ENCODE results near the gene ERCC6L2. TPM values are rescaled to one million over a fixed set of nuclear protein-coding genes. Genes with fewer than 3 reads are reported as not detected.

ERCC6L2 gene
- total and polyA plus RNA-seq, 9 of the 15 experiments (the other 6 are each of a cell fraction or from before 2014, with no cell fraction given): 7.8 to 42.8 (median 23.6) TPM

DNA sequence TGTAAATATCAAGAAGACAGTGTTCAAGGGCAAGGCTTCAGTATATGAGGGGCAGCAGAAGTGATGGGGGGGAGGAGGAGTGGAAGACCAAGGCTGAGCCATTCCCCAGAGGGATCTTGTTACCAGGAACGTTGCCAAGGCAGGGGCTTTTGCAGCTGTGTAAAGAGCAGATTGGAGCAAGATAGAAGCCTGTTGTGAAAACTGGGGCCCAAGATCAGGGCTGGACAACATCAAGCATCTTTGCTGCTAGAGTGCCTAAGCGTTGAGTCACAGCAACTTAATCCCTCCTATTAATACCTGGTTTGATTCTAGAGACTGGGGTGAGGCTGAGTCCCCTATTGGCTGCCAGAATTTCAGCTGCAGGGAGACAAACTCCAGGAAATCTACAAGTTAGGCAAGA lies 18.4 kb upstream of the ERCC6L2 start:
- Histone ChIP-seq H3K27me3 (ENCODE audit: control insufficient read depth in 2 of 2, insufficient read depth in 2 of 2, low read length in 2 of 2) (no peaks in the 10 kb centered on the region), H3K9me1 (ENCODE audit: control insufficient read depth, insufficient read depth, low read length) (no peaks in the 10 kb centered on the region), H3K79me2 (ENCODE audit: control insufficient read depth, insufficient read depth, low read length) (no peaks in the 10 kb centered on the region), H3K4me3 (no peak overlapping the region), H3K9ac (ENCODE audit: insufficient read depth in 1 of 2, low read depth in 2 of 2, low read length in 2 of 2) (no peak overlapping the region), H3K9me3 (replicated peaks; ENCODE audit: control insufficient read depth, insufficient read depth, low read depth, low read length) (peaks cover 3% of the 10 kb centered on the region), H3K4me1 (replicated peaks in 1 of 2; ENCODE audit: control insufficient read depth in 2 of 2, insufficient read depth in 2 of 2, low read length in 2 of 2) (peaks cover 0 to 4% of the 10 kb centered on the region in 2 experiments; a peak in 2 of 5 replicates), H3K36me3 (ENCODE audit: control insufficient read depth, insufficient read depth, low read length) (no peaks in the 10 kb centered on the region), H3K4me2 (ENCODE audit: insufficient read depth, low read length) (no peak overlapping the region; the same call in 1 of the 2 replicates), H4K20me1 (replicated peaks; ENCODE audit: control insufficient read depth, insufficient read depth, low read length) (no peaks in the 10 kb centered on the region), H3K27ac (ENCODE audit: extremely low read depth, low read depth, low read length) (no peak overlapping the region), H2AFZ (ENCODE audit: low read depth, low read length) (no peak overlapping the region)
- intact Hi-C loops (cut with micrococcal nuclease): no loop called here
- in situ Hi-C loops (cut with MboI): no loop called here
- FAIRE-seq (no peak), DNase-seq (ENCODE audit: extremely low read depth in 1 of 4, low spot score in 3 of 4) (peak in 1 of 4 experiments; percentile 21), ATAC-seq (no peak)
- POLR2A ChIA-PET: interaction anchor here (1.1 kb wide), 1 partner anchor 18 kb away, joined by 3 read pairs; the partner anchor contains the start of gene ERCC6L2
- no peak for TF ChIP-seq SRSF9 (IDR thresholded peaks at IDR 0.05; ENCODE audit: borderline replicate concordance, low read depth, low read length)
- peak; percentile 19; the same call in 1 of the 2 replicates for TF ChIP-seq RFX1 (IDR thresholded peaks at IDR 0.05)
- CTCF ChIA-PET (ENCODE audit: low intra/inter-chr PET ratio): no interaction called here
- no TSS peak for BruUV-seq (replicated peaks)
- 10% methylated on average over 2 of the region's 2 CpGs for WGBS (ENCODE audit: insufficient coverage, low coverage, missing lambda C conversion rate)

DNA sequence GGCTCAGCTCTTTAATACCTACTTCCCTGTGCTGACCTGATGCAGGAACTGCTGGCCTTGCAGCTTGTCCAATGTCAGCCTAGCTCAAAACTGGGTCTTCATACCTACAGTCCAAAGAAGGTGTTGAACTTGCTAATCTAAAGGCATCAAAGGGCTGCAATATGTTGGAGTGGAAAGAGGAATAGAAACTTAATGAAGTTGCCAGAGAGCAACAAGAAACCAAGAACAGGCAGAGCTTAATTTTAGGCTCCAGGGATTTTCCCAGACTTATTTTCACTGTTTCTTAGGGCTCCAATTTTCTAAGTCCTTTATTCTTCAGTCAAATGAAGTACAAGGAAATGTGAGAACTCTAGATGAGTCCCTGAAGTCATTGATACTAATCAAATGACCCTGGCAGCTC lies 17.6 kb upstream of the ERCC6L2 start:
- H4K20me1 ChIP-seq (replicated peaks; ENCODE audit: control insufficient read depth, insufficient read depth, low read length): no peaks in the 10 kb centered on the region
- FAIRE-seq (no peak), ATAC-seq (no peak), DNase-seq (ENCODE audit: extremely low read depth in 1 of 4, low spot score in 3 of 4) (no peak)
- H3K4me3 ChIP-seq: no peak overlapping the region
- H3K4me1 ChIP-seq (replicated peaks in 1 of 2; ENCODE audit: control insufficient read depth in 2 of 2, insufficient read depth in 2 of 2, low read length in 2 of 2): peaks cover 0 to 3% of the 10 kb centered on the region in 2 experiments; a peak in 1 of 5 replicates
- no peaks in the 10 kb centered on the region for H3K79me2 ChIP-seq (ENCODE audit: control insufficient read depth, insufficient read depth, low read length)
- no peak overlapping the region for H2AFZ ChIP-seq (ENCODE audit: low read depth, low read length)
- H3K9me3 ChIP-seq (replicated peaks; ENCODE audit: control insufficient read depth, insufficient read depth, low read depth, low read length): peaks cover 8% of the 10 kb centered on the region
- in situ Hi-C loops (cut with MboI): no loop called here
- intact Hi-C loops (cut with micrococcal nuclease): no loop called here
- no peak overlapping the region for H3K27ac ChIP-seq (ENCODE audit: extremely low read depth, low read depth, low read length)
- BruUV-seq (replicated peaks): no TSS peak
- no peaks in the 10 kb centered on the region for H3K9me1 ChIP-seq (ENCODE audit: control insufficient read depth, insufficient read depth, low read length)
- TF ChIP-seq ZNF197 (CRISPR knock-in tag; IDR thresholded peaks at IDR 0.05; ENCODE audit: low read depth): no peak
- TF ChIP-seq, protein P1, sequence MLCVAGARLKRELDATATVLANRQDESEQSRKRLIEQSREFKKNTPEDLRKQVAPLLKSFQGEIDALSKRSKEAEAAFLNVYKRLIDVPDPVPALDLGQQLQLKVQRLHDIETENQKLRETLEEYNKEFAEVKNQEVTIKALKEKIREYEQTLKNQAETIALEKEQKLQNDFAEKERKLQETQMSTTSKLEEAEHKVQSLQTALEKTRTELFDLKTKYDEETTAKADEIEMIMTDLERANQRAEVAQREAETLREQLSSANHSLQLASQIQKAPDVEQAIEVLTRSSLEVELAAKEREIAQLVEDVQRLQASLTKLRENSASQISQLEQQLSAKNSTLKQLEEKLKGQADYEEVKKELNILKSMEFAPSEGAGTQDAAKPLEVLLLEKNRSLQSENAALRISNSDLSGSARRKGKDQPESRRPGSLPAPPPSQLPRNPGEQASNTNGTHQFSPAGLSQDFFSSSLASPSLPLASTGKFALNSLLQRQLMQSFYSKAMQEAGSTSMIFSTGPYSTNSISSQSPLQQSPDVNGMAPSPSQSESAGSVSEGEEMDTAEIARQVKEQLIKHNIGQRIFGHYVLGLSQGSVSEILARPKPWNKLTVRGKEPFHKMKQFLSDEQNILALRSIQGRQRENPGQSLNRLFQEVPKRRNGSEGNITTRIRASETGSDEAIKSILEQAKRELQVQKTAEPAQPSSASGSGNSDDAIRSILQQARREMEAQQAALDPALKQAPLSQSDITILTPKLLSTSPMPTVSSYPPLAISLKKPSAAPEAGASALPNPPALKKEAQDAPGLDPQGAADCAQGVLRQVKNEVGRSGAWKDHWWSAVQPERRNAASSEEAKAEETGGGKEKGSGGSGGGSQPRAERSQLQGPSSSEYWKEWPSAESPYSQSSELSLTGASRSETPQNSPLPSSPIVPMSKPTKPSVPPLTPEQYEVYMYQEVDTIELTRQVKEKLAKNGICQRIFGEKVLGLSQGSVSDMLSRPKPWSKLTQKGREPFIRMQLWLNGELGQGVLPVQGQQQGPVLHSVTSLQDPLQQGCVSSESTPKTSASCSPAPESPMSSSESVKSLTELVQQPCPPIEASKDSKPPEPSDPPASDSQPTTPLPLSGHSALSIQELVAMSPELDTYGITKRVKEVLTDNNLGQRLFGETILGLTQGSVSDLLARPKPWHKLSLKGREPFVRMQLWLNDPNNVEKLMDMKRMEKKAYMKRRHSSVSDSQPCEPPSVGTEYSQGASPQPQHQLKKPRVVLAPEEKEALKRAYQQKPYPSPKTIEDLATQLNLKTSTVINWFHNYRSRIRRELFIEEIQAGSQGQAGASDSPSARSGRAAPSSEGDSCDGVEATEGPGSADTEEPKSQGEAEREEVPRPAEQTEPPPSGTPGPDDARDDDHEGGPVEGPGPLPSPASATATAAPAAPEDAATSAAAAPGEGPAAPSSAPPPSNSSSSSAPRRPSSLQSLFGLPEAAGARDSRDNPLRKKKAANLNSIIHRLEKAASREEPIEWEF (CRISPR knock-in tag; IDR thresholded peaks at IDR 0.05): no peak
- TF ChIP-seq ZKSCAN8 (CRISPR knock-in tag; IDR thresholded peaks at IDR 0.05): no peak
- TF ChIP-seq, protein P2, sequence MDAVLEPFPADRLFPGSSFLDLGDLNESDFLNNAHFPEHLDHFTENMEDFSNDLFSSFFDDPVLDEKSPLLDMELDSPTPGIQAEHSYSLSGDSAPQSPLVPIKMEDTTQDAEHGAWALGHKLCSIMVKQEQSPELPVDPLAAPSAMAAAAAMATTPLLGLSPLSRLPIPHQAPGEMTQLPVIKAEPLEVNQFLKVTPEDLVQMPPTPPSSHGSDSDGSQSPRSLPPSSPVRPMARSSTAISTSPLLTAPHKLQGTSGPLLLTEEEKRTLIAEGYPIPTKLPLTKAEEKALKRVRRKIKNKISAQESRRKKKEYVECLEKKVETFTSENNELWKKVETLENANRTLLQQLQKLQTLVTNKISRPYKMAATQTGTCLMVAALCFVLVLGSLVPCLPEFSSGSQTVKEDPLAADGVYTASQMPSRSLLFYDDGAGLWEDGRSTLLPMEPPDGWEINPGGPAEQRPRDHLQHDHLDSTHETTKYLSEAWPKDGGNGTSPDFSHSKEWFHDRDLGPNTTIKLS (IDR thresholded peaks at IDR 0.05; ENCODE audit: borderline replicate concordance, low read depth): no peak
- no peak for TF ChIP-seq ZNF175 (CRISPR knock-in tag; IDR thresholded peaks at IDR 0.05; ENCODE audit: low read depth)
- no peak for TF ChIP-seq IFI16 (CRISPR knock-in tag; IDR thresholded peaks at IDR 0.05)
- H3K4me2 ChIP-seq (ENCODE audit: insufficient read depth, low read length): no peak overlapping the region
- no peaks in the 10 kb centered on the region for H3K27me3 ChIP-seq (ENCODE audit: control insufficient read depth in 2 of 2, insufficient read depth in 2 of 2, low read length in 2 of 2)
- H3K36me3 ChIP-seq (ENCODE audit: control insufficient read depth, insufficient read depth, low read length): no peaks in the 10 kb centered on the region
- H3K9ac ChIP-seq (ENCODE audit: insufficient read depth in 1 of 2, low read depth in 2 of 2, low read length in 2 of 2): no peak overlapping the region
- ChIA-PET CTCF (ENCODE audit: low intra/inter-chr PET ratio) (no interaction called here), POLR2A (interaction anchor here (1.1 kb wide), 1 partner anchor 17 kb away, joined by 3 read pairs; the partner anchor contains the start of gene ERCC6L2)

Data from K562 (cell line).